ENCODE data around the gene CLDN5.

- no peak for TF ChIP-seq REST (IDR thresholded peaks at IDR 0.05; ENCODE audit: borderline replicate concordance)
- no peak for TF ChIP-seq CTCF (IDR thresholded peaks at IDR 0.05; ENCODE audit: poor library complexity, severe bottlenecking)
- no peak for TF ChIP-seq EZH2 (IDR thresholded peaks at IDR 0.05; ENCODE audit: borderline replicate concordance, insufficient read depth, low read length, poor library complexity, severe bottlenecking)
- no peak for TF ChIP-seq MXI1 (conservative IDR thresholded peaks at IDR 0.05; ENCODE audit: poor library complexity, severe bottlenecking)
- TF ChIP-seq RAD21 (conservative IDR thresholded peaks at IDR 0.05), result no peak
- TF ChIP-seq POLR2AphosphoS5 (IDR thresholded peaks at IDR 0.05), result no peak
- TF ChIP-seq SMC3 (conservative IDR thresholded peaks at IDR 0.05; ENCODE audit: poor library complexity), result no peak
Measured at GRCh38 chr22:19498866-19499190, 25.4 kb downstream of the CLDN5 start.
